HG03469 (cell line): ENCODE measurements around the gene APOM.

Experiments
- ATAC-seq: cut with Tn5 transposase; IDR thresholded peaks from one replicate; pipeline ENCODE4 v1.9.1; 2021; ENCODE audit warnings: mild to moderate bottlenecking, moderate library complexity, moderate number of reproducible peaks; ENCODE audit not compliant: unreplicated experiment

Gene APOM

DNA sequence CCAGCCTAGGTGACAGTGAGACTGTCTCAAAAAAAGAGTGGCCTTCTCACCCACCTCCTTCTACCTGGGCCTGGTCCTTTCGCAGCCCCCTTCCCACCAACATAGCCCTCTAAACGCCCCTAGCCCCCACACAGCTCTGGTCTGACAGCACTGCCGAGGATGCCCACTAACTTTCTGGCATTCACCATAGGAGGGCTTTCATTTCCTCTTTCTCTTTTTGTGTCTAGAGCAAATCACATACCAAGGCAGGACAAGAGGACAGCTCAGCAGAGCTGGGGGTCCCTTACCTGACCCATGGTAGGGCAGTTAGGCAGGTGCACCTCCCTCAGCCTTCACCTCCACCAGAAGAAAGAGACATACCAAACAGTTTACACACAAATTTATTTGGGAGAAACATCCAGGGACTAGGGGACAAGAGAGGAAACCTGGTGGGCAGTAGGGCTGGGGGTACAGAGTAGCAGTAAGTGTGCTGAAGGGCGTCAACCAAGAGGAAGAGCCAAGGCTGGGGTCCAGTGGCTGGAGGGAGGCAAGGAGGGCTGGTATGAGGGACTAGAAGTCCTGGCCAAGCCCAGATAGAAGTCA, 20.7 kb downstream of the APOM start:
- ATAC-seq: no peak

- no peak for ATAC-seq
Measured at GRCh38 chr6:31676904-31677303, 21.2 kb downstream of the APOM start.

- ATAC-seq: no peak
Measured at GRCh38 chr6:31677955-31678354, 22.3 kb downstream of the APOM start.

DNA sequence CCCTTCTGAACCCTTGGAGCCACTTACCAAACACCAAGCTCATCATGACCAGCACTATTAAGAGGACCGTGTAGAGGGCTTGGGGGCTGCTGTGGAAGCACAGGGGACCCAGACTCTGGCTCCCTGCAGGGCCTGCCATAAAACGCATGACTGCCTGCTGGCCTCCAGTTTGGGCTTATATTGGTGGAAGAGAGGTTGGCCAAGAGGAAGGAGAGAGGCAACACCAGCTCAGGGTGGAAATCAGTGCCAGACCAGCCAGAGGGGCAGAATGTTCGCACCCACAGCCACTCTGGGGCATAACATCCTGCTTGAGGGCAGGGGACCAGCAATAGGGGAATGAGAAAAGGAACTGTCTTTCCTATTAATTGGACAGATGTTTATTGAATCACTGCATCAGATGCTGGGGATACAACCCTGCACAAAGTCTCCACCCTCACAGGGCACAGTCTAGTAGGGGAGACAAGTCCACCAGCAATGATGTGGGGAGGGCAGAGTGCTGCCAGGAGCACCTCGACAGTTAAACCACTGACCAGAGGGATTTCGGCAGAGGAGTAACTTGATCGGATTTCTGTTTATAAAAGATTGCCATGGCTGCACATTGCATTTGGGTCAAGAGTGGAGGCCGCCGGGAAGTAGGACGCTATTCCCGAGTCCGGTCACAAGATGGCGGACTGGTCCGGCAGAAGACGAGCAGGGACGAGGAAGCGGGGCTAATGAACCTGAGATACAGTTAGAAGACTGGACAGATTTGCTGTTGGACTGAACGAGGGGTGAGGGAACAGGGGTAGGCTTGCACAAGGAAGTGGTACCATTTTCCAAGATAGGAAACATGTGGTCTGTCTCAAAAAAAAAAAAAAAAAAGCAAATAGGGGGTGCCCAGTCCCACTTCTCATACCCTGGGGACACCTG, 24.8 kb downstream of the APOM start, which contains the start of gene LY6G5C:
Gene LY6G5C (minus strand): TSS at position 842 of the 909 bp plus-strand sequence. CDS start 694 bp downstream, at position 148.
- ATAC-seq: no peak

- no peak for ATAC-seq
Measured at GRCh38 chr6:31681135-31681671, 25.5 kb downstream of the APOM start.

DNA sequence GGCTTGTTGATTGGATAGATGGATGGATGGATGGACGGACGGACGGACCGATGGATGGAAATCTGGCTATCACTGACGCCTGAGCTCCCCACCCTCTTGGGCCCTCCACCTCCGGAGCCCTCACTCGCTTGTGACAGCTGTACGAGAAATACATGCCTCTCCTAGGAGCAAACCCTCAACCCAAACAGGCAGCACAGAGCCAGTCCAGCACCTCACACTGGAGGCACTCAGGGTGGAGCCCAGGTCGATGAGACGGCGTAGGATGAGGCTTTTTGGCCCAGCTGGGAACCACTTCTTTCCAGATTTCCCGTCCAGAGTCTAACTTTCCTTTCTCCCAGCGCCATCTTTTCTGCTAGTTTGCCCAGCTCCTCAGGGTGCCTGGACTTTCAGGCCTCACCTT, 27.9 kb downstream of the APOM start:
- no peak for ATAC-seq

- ATAC-seq: no peak
Measured at GRCh38 chr6:31686483-31686882, 30.8 kb downstream of the APOM start.

GRCh38 chr6:31687321-31687720, 31.6 kb downstream of the APOM start:
- no peak for ATAC-seq

- no peak for ATAC-seq
Measured at GRCh38 chr6:31687860-31688693, 32.4 kb downstream of the APOM start.

GRCh38 chr6:31689249-31690110, 33.8 kb downstream of the APOM start:
- no peak for ATAC-seq

DNA sequence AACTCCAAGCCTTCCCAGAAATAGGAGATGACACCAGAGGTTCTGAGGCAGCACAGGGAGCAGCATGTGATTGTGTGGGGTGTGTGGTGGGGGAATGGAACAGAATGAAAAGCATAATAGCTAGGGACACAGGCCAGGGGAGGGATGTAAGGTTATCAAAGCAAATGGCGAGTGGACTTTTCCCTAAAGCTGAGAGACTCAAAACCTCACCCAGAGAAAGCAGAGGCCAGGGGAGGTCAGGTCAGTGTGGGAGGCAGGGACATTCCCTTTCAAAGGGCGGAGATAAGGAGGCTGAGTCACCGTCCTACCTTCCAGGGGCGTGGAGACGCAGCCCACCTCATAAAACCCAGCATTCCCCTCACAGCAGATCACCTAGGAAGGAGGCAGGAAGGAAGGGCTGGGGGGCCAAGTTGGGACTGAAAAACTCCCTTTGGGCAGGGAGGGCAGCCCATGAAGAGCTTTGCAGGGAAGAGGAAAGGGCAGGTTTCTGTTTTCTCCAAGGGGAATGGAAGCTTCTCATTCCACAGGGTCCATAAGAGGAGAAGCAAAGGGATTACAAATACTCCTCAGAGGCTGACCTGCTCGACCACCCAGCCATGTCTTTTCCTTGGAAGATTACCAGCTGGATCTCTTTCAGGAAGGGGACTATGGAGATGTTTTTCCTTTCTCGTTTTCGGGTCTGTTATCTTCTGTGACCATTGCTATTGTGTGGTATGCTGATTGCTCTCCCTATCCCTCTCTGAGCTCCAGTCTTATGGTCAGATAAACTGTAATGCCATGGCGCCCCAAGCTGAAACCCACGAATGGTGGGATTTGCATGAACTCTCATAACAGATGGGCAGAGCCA, 34.8 kb downstream of the APOM start:
- no peak for ATAC-seq

GRCh38 chr6:31691078-31691463, 35.4 kb downstream of the APOM start:
- no peak for ATAC-seq

DNA sequence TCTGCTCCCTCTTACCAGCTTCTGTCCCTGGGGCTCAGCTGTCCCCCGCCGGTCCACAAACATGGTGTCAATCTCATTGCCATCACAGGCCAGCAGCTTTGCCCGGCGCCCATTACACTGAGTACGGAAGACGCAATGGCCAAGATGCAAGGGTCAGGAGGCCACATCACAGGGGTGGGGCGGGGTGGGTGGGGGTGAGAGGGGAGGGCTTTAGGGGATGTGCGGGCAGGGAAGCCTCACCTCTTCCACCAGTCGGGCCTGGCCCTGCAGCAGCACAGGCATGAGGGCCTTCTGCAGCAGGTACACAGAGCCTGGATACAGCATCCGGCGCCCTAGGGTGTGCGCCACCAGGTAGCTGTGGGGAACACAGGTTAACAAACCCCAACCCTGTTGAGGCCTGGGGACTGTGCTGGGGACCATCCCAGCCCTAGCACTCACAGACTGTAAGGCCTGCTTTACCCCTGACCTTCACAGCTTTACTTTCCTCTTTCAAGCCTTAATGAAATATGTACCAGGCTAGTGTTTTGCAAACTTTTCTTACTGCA, 35.9 kb downstream of the APOM start:
- ATAC-seq: no peak

DNA sequence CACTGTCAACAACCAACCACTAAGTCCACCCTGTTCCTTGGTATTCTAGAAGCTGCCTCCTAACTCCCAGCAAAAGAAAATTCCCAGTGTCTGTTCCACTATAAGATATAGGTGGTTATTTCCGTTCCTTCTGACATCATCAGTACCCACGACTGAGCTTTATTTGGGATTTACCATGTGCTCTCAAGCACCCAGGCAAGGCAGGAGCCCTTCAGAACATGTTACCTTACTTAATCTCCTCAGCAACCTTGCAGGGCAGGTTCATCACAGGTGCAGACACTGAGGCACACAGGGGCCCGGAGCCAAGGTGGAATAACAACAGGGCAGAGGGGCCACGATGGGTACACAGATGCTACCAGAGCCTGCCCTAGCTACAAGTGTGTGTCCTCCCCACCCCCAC, 36.7 kb downstream of the APOM start:
- ATAC-seq: no peak

GRCh38 chr6:31692886-31693285, 37.2 kb downstream of the APOM start:
- no peak for ATAC-seq

GRCh38 chr6:31693535-31693934, 37.8 kb downstream of the APOM start:
- no peak for ATAC-seq

- ATAC-seq: no peak
Measured at GRCh38 chr6:31697555-31697954, 41.9 kb downstream of the APOM start.

GRCh38 chr6:31700740-31701401, 45.2 kb downstream of the APOM start:
- no peak for ATAC-seq
